Common myeloid progenitor, CD34-positive (primary cell): ENCODE results near the gene IFNA5.

Experiments
- CTCF ChIA-PET: fragments of 350-600 bp; sonication (Branson Sonifier 250); formaldehyde crosslinking; loops from one replicate; lab custom pipeline; 2021; ENCODE audit warnings: antibody characterized with exemption; lab: Charles Lee
- POLR2A ChIA-PET: fragments of 350-600 bp; sonication (Branson Sonifier 250); formaldehyde crosslinking; loops from one replicate; lab custom pipeline; 2021; ENCODE audit warnings: antibody characterized with exemption; lab: Charles Lee
- DNase-seq, 3 donors: peaks; one replicate each; pipeline versions ENCODE4 v3.0.0 to v3.0.0-alpha.2; 2013
- H3K27ac ChIP-seq, 2 experiments: 1 replicate in 1 of 2; 2 replicates in 1 of 2; pipeline ENCODE4 v1.7.0; 2013; ENCODE audit warnings: inconsistent platforms in 2 of 2, low read length in 2 of 2, mild to moderate bottlenecking in 2 of 2, low read depth in 1 of 2, moderate library complexity in 1 of 2; ENCODE audit not compliant: severe bottlenecking in 2 of 2, insufficient read depth in 1 of 2, poor library complexity in 1 of 2
- H3K27me3 ChIP-seq, 5 experiments: replicated peaks in 2 of 5; 1 replicate in 3 of 5; 2 replicates in 2 of 5; pipeline versions ENCODE4 v1.6.1 to v1.7.0; 2013; ENCODE audit warnings: low read length in 4 of 5, mild to moderate bottlenecking in 2 of 5, moderate library complexity in 2 of 5, inconsistent platforms in 1 of 5; ENCODE audit not compliant: insufficient read depth in 5 of 5, control insufficient read depth in 4 of 5
- H3K36me3 ChIP-seq, 4 experiments: 1 replicate in 2 of 4; 2 replicates in 2 of 4; pipeline versions ENCODE4 v1.6.1 to v1.7.0; 2013; ENCODE audit warnings: low read length in 3 of 4, control low read depth in 1 of 4, mild to moderate bottlenecking in 1 of 4; ENCODE audit not compliant: control insufficient read depth in 4 of 4, insufficient read depth in 4 of 4
- H3K4me1 ChIP-seq, 4 experiments: 1 replicate in 3 of 4; 2 replicates in 1 of 4; pipeline versions ENCODE4 v1.6.1 to v1.7.1; 2013; ENCODE audit warnings: low read length in 3 of 4, mild to moderate bottlenecking in 3 of 4, control low read depth in 1 of 4, inconsistent platforms in 1 of 4, moderate library complexity in 1 of 4; ENCODE audit not compliant: control insufficient read depth in 4 of 4, insufficient read depth in 4 of 4; ENCODE audit errors: control extremely low read depth in 1 of 4
- H3K4me3 ChIP-seq, 7 experiments: 1 replicate in 4 of 7; 2 replicates in 3 of 7; pipeline versions ENCODE4 v1.5.1 to v1.7.0; 2013; ENCODE audit warnings: mild to moderate bottlenecking in 7 of 7, low read length in 6 of 7, moderate library complexity in 6 of 7, inconsistent platforms in 2 of 7, low read depth in 2 of 7, control low read depth in 1 of 7; ENCODE audit not compliant: insufficient read depth in 4 of 7, control insufficient read depth in 1 of 7; ENCODE audit errors: extremely low read depth in 1 of 7
- H3K9me3 ChIP-seq, 5 experiments: 1 replicate in 4 of 5; 2 replicates in 1 of 5; pipeline versions ENCODE4 v1.6.1 to v1.7.1; 2013; ENCODE audit warnings: low read length in 4 of 5, mild to moderate bottlenecking in 2 of 5, inconsistent platforms in 1 of 5, low read depth in 1 of 5, moderate library complexity in 1 of 5; ENCODE audit not compliant: control insufficient read depth in 4 of 5, insufficient read depth in 2 of 5; ENCODE audit errors: control extremely low read depth in 1 of 5
- WGBS: methylation state at CpG from one replicate; pipeline ENCODE4 v1.1.5; 2013; ENCODE audit not compliant: insufficient coverage; 5-methylcytosine and 5-hydroxymethylcytosine counted together

Gene IFNA5

GRCh38 chr9:21333226-21333625 lies 28.1 kb upstream of the IFNA5 start:
- Histone ChIP-seq H3K4me3 (peak overlapping the region in 2 of 7 experiments; percentile 28 to 93), H3K9me3 (no peaks in the 10 kb centered on the region), H3K27ac (no peak overlapping the region), H3K36me3 (peaks cover 0 to 21% (median 4%) of the 10 kb centered on the region in 4 experiments), H3K4me1 (peaks cover 9 to 48% (median 21%) of the 10 kb centered on the region in 4 experiments), H3K27me3 (no peaks in the 10 kb centered on the region)
- WGBS: 92% methylated on average over 2 of the region's 2 CpGs
- no peak for DNase-seq
- POLR2A ChIA-PET: no interaction called here
- CTCF ChIA-PET: interaction anchor here (0.6 to 3.0 kb wide), 12 partner anchors 8 to 129 kb away, joined by 3 to 17 read pairs (median 4); no protein-coding TSS in a partner anchor

GRCh38 chr9:21331676-21332402 lies 26.7 kb upstream of the IFNA5 start:
- POLR2A ChIA-PET: no interaction called here
- Histone ChIP-seq H3K27ac (peak overlapping the region in 1 of 2 experiments; percentile 18), H3K4me1 (peaks cover 9 to 48% (median 21%) of the 10 kb centered on the region in 4 experiments), H3K36me3 (peaks cover 0 to 21% (median 4%) of the 10 kb centered on the region in 4 experiments), H3K9me3 (no peaks in the 10 kb centered on the region), H3K4me3 (peak overlapping the region in 1 of 7 experiments; percentile 35), H3K27me3 (no peaks in the 10 kb centered on the region)
- 83% methylated on average over 1 of the region's 5 CpGs for WGBS
- no peak for DNase-seq
- CTCF ChIA-PET: interaction anchor here (1.1 to 1.7 kb wide), 4 partner anchors 13 to 122 kb away, joined by 3 to 5 read pairs (median 4); no protein-coding TSS in a partner anchor

- H3K4me3 ChIP-seq: no peak overlapping the region
- peak; percentile 55 to 76 (median 73) for DNase-seq
These were observed 21.5 kb upstream of the IFNA5 start for GRCh38 chr9:21326526-21327139.

GRCh38 chr9:21324047-21324446 lies 18.9 kb upstream of the IFNA5 start:
- H3K27me3 ChIP-seq: no peaks in the 10 kb centered on the region
- H3K27ac ChIP-seq: no peak overlapping the region
- H3K4me1 ChIP-seq: peaks cover 0 to 15% (median 11%) of the 10 kb centered on the region in 4 experiments
- H3K9me3 ChIP-seq: no peaks in the 10 kb centered on the region
- H3K4me3 ChIP-seq: peak overlapping the region in 1 of 7 experiments; percentile 19
- DNase-seq: peak in 2 of 3 donors; percentile 51 to 57
- peaks cover 0 to 12% (median 8%) of the 10 kb centered on the region in 4 experiments for H3K36me3 ChIP-seq
- ChIA-PET POLR2A (no interaction called here), CTCF (interaction anchor here (1.0 to 7.3 kb wide), 16 partner anchors 10 to 464 kb away, joined by 3 to 54 read pairs (median 5); no protein-coding TSS in a partner anchor)
- WGBS: 100% methylated on average over 2 of the region's 4 CpGs

More at GRCh38 chr9:21326526-21327139, 21.5 kb upstream of the IFNA5 start:
- CTCF ChIA-PET: interaction anchor here (0.6 to 7.3 kb wide), 32 partner anchors 8 to 466 kb away, joined by 3 to 54 read pairs (median 5); partner anchors contain the start of genes IFNA2 and KLHL9
- 0% methylated on average over 1 of the region's 2 CpGs for WGBS
- no peaks in the 10 kb centered on the region for H3K9me3 ChIP-seq
- H3K36me3 ChIP-seq: peaks cover 0 to 18% (median 11%) of the 10 kb centered on the region in 4 experiments
- H3K4me1 ChIP-seq: peaks cover 0 to 20% (median 13%) of the 10 kb centered on the region in 4 experiments
- POLR2A ChIA-PET: no interaction called here
- no peaks in the 10 kb centered on the region for H3K27me3 ChIP-seq
- no peak overlapping the region for H3K27ac ChIP-seq

GRCh38 chr9:21322911-21323461 lies 17.9 kb upstream of the IFNA5 start:
- ChIA-PET CTCF (interaction anchor here (0.6 to 7.3 kb wide), 17 partner anchors 11 to 861 kb away, joined by 3 to 54 read pairs (median 5); no protein-coding TSS in a partner anchor), POLR2A (no interaction called here)
- H3K9me3 ChIP-seq: no peaks in the 10 kb centered on the region
- 70% methylated on average over 5 of the region's 5 CpGs for WGBS
- no peak overlapping the region for H3K27ac ChIP-seq
- no peak overlapping the region for H3K4me3 ChIP-seq
- peaks cover 0 to 12% (median 8%) of the 10 kb centered on the region in 4 experiments for H3K36me3 ChIP-seq
- peaks cover 0 to 19% (median 11%) of the 10 kb centered on the region in 4 experiments for H3K4me1 ChIP-seq
- peak; percentile 29 to 87 (median 81) for DNase-seq
- peaks cover 0 to under 1% (median 0%) of the 10 kb centered on the region in 5 experiments for H3K27me3 ChIP-seq

- 92% methylated on average over 2 of the region's 2 CpGs for WGBS
- Histone ChIP-seq H3K36me3 (peaks cover 0 to 12% (median 8%) of the 10 kb centered on the region in 4 experiments), H3K9me3 (no peaks in the 10 kb centered on the region), H3K4me1 (peaks cover 0 to 19% (median 11%) of the 10 kb centered on the region in 4 experiments), H3K27ac (no peak overlapping the region), H3K27me3 (peaks cover 0 to 2% (median 0%) of the 10 kb centered on the region in 5 experiments), H3K4me3 (no peak overlapping the region)
- ChIA-PET POLR2A (interaction anchor here (0.8 kb wide), 1 partner anchor 102 kb away, joined by 4 read pairs; no protein-coding TSS in a partner anchor), CTCF (interaction anchor here (0.6 to 7.3 kb wide), 13 partner anchors 53 to 141 kb away, joined by 3 to 54 read pairs (median 5); no protein-coding TSS in a partner anchor)
- no peak for DNase-seq
These were observed 15.4 kb upstream of the IFNA5 start for GRCh38 chr9:21320465-21320864.
